ENCODE data around the gene RIT2.

RIT2 gene

GRCh38 chr18:43067570-43067969 lies 47.9 kb downstream of the RIT2 start:
- TF ChIP-seq CTCF (IDR thresholded peaks at IDR 0.05): no peak

- TF ChIP-seq CTCF (IDR thresholded peaks at IDR 0.05): no peak
Observed at GRCh38 chr18:43061816-43062215, 53.7 kb downstream of the RIT2 start.

- TF ChIP-seq CTCF (IDR thresholded peaks at IDR 0.05): no peak
Observed at GRCh38 chr18:43061318-43061717, 54.2 kb downstream of the RIT2 start.

- TF ChIP-seq CTCF (IDR thresholded peaks at IDR 0.05): no peak
Observed at GRCh38 chr18:43060020-43060419, 55.5 kb downstream of the RIT2 start.

GRCh38 chr18:43054815-43055519 lies 60.5 kb downstream of the RIT2 start:
- TF ChIP-seq CTCF (IDR thresholded peaks at IDR 0.05): no peak

- no peak for TF ChIP-seq CTCF (IDR thresholded peaks at IDR 0.05)
Observed at GRCh38 chr18:43049021-43049420, 66.5 kb downstream of the RIT2 start.

GRCh38 chr18:43046322-43046721 lies 69.2 kb downstream of the RIT2 start:
- no peak for TF ChIP-seq CTCF (IDR thresholded peaks at IDR 0.05)

GRCh38 chr18:43043626-43044025 lies 71.9 kb downstream of the RIT2 start:
- TF ChIP-seq CTCF (IDR thresholded peaks at IDR 0.05): no peak
